ENCODE measurements around the gene GNG4. TPM values are rescaled to one million over a fixed set of nuclear protein-coding genes. Genes with fewer than 3 reads are reported as not detected.

The GNG4 gene
- total and polyA plus RNA-seq, 2 of the 4 experiments (the other 2 are of a cell fraction), result 0.18 to 0.29 TPM

GRCh38 chr1:235673981-235674380, 24.4 kb upstream of the GNG4 start:
- Histone ChIP-seq H2AFZ (replicated peaks; ENCODE audit: low read length, poor library complexity) (no peak overlapping the region), H3K4me1 (ENCODE audit: control insufficient read depth, insufficient read depth, low read length) (no peaks in the 10 kb centered on the region), H2AK5ac (ENCODE audit: low read depth, low read length) (no peak overlapping the region), H3K4me2 (ENCODE audit: low read depth, low read length) (no peak overlapping the region), H3K36me3 (ENCODE audit: control insufficient read depth, insufficient read depth, low read length) (peaks cover 10% of the 10 kb centered on the region), H3K4ac (ENCODE audit: low read depth, low read length) (no peak overlapping the region), H4K5ac (ENCODE audit: low read depth, low read length) (no peak overlapping the region), H3K79me1 (ENCODE audit: low read depth in 1 of 2, low read length in 2 of 2) (no peaks in the 10 kb centered on the region), H2BK15ac (ENCODE audit: low read depth, low read length) (no peak overlapping the region), H3K9me3 (ENCODE audit: control insufficient read depth, insufficient read depth, low read length) (peaks cover 22% of the 10 kb centered on the region), H3K14ac (replicated peaks; ENCODE audit: low read depth, low read length) (no peak overlapping the region), H3K23ac (ENCODE audit: low read depth, low read length) (no peak overlapping the region), H4K91ac (ENCODE audit: insufficient read depth, low read depth, low read length) (no peak overlapping the region), H4K20me1 (ENCODE audit: insufficient read depth, low read length) (no peaks in the 10 kb centered on the region), H3K4me3 (ENCODE audit: insufficient read depth, low read depth, low read length) (no peak overlapping the region), H3K9ac (ENCODE audit: low read depth, low read length) (no peak overlapping the region), H2BK5ac (ENCODE audit: low read depth, low read length, poor library complexity, severe bottlenecking) (no peak overlapping the region), H3K27me3 (ENCODE audit: control insufficient read depth, insufficient read depth, low read length) (no peaks in the 10 kb centered on the region), H2BK20ac (ENCODE audit: low read depth, low read length) (no peak overlapping the region), H2BK120ac (ENCODE audit: low read depth, low read length) (0 out of 2 replicates have a peak overlapping the region, but pooled peaks have one; percentile 6), H3K27ac (ENCODE audit: insufficient read depth, low read length) (no peak overlapping the region), H3K56ac (ENCODE audit: extremely low read depth, insufficient read depth, low read length) (no peak overlapping the region), H3K9me1 (ENCODE audit: insufficient read depth, low read length) (0 out of 2 replicates have a peak, but pooled peaks cover under 1% of the 10 kb centered on the region), H4K8ac (ENCODE audit: low read depth in 2 of 2, low read length in 2 of 2) (no peak overlapping the region), H2AK9ac (replicated peaks; ENCODE audit: low read depth, low read length, poor library complexity) (no peak overlapping the region), H3K18ac (ENCODE audit: low read depth, low read length) (no peak overlapping the region; the same call in 1 of the 2 replicates)
- dilution Hi-C loops (cut with HindIII; ENCODE audit: low sequenced_read_pairs, unreplicated experiment) (no loop called here), intact Hi-C loops (cut with micrococcal nuclease) (no loop called here), in situ Hi-C loops (cut with MboI; ENCODE audit: low sequenced_read_pairs) (no loop called here)
- WGBS, 2 experiments (ENCODE audit: extremely low coverage in 2 of 2, insufficient read length in 1 of 2), result 30% methylated on average over 2 of the region's 7 CpGs; no CpG with 5 or more reads in 1 of the 2 experiments
- no peak for DNase-seq
- ChIA-PET CTCF (no interaction called here), POLR2A (ENCODE audit: unreplicated experiment) (no interaction called here)
- BruUV-seq (replicated peaks), result no TSS peak
- TF ChIP-seq MAZ (IDR thresholded peaks at IDR 0.05; ENCODE audit: borderline replicate concordance, low read depth, low read length) (no peak), RAD21 (IDR thresholded peaks at IDR 0.05; ENCODE audit: low read length) (no peak), BHLHE40 (IDR thresholded peaks at IDR 0.05; ENCODE audit: low read depth, low read length) (no peak), MAFK (IDR thresholded peaks at IDR 0.05; ENCODE audit: low read depth, low read length) (no peak), ELK1 (IDR thresholded peaks at IDR 0.05; ENCODE audit: borderline replicate concordance, low read depth, low read length) (no peak), FOS (IDR thresholded peaks at IDR 0.05; ENCODE audit: low read depth, low read length) (no peak), MXI1 (IDR thresholded peaks at IDR 0.05; ENCODE audit: borderline replicate concordance, low read depth, low read length) (no peak), CTCF (conservative IDR thresholded peaks at IDR 0.05; ENCODE audit: low read depth, low read length) (no peak), CHD1 (IDR thresholded peaks at IDR 0.05; ENCODE audit: low read depth, low read length) (no peak), CEBPB (IDR thresholded peaks at IDR 0.05; ENCODE audit: low read depth, low read length) (no peak), POLR2A (IDR thresholded peaks at IDR 0.05; ENCODE audit: low read depth, low read length) (no peak), RCOR1 (IDR thresholded peaks at IDR 0.05; ENCODE audit: insufficient replicate concordance, low read length) (no peak), SMC3 (IDR thresholded peaks at IDR 0.05; ENCODE audit: low read depth, low read length) (no peak), USF2 (IDR thresholded peaks at IDR 0.05; ENCODE audit: low read depth, low read length) (no peak), RFX5 (IDR thresholded peaks at IDR 0.05; ENCODE audit: low read depth, low read length) (no peak)
- no peak for ATAC-seq (ENCODE audit: low read depth)
